GM23338 (cell line): ENCODE measurements around the gene COPS2. TPM values are rescaled to one million over a fixed set of nuclear protein-coding genes. Genes with fewer than 3 reads are reported as not detected.

Source experiments
- ATAC-seq: fragments of 200-7000 bp; cut with Tn5 transposase; 3 replicates; pipeline ENCODE4 v1.9.1; 2020
- DNase-seq: peaks from one replicate; pipeline ENCODE4 v3.0.0-alpha.2; 2015; ENCODE audit warnings: low spot score
- H2AFZ ChIP-seq: fragments of 200-600 bp; sonication (generic); 2 replicates; pipeline ENCODE4 v1.8.0; 2016; ENCODE audit warnings: antibody characterized with exemption, mild to moderate bottlenecking, moderate library complexity
- H3F3A ChIP-seq: fragments of 200-600 bp; sonication (generic); replicated peaks from 2 replicates; pipeline ENCODE4 v1.8.0; 2017; ENCODE audit warnings: antibody characterized with exemption, mixed run types, low read depth
- H3K27ac ChIP-seq: fragments of 200-600 bp; sonication (generic); 2 replicates; pipeline ENCODE4 v1.6.1; 2016; ENCODE audit warnings: low read depth
- H3K27me3 ChIP-seq: fragments of 200-600 bp; sonication (generic); 2 replicates; pipeline ENCODE4 v1.8.0; 2016; ENCODE audit warnings: mild to moderate bottlenecking, mixed run types, moderate library complexity; ENCODE audit not compliant: insufficient read depth
- H3K36me3 ChIP-seq: fragments of 200-600 bp; sonication (generic); 2 replicates; pipeline ENCODE4 v1.8.0; 2016; ENCODE audit warnings: mild to moderate bottlenecking; ENCODE audit not compliant: insufficient read depth
- H3K4me1 ChIP-seq: fragments of 200-600 bp; sonication (generic); 2 replicates; pipeline ENCODE4 v1.8.0; 2016; ENCODE audit warnings: mild to moderate bottlenecking, moderate library complexity; ENCODE audit not compliant: insufficient read depth
- H3K4me2 ChIP-seq: fragments of 200-600 bp; sonication (generic); 2 replicates; pipeline ENCODE4 v1.7.1; 2017; ENCODE audit warnings: mixed run types
- H3K4me3 ChIP-seq: fragments of 200-600 bp; sonication (generic); 2 replicates; pipeline ENCODE4 v1.6.1; 2016; ENCODE audit warnings: mixed run types
- H3K79me2 ChIP-seq: fragments of 200-600 bp; sonication (generic); replicated peaks from 2 replicates; pipeline ENCODE4 v1.8.0; 2017; ENCODE audit warnings: mild to moderate bottlenecking; ENCODE audit not compliant: insufficient read depth
- H3K9me2 ChIP-seq: fragments of 200-600 bp; sonication (generic); 2 replicates; pipeline ENCODE4 v1.8.0; 2017; ENCODE audit not compliant: insufficient read depth
- H4K20me1 ChIP-seq: fragments of 200-600 bp; sonication (generic); replicated peaks from 2 replicates; pipeline ENCODE4 v1.8.0; 2017; ENCODE audit warnings: mild to moderate bottlenecking; ENCODE audit not compliant: insufficient read depth
- H3K27ac Mint-ChIP-seq: 2 replicates; pipeline ENCODE4 v1.8.0; 2020; ENCODE audit warnings: inconsistent platforms, mild to moderate bottlenecking, moderate library complexity, mixed read lengths
- H3K27me3 Mint-ChIP-seq: 3 replicates; pipeline ENCODE4 v1.8.0; 2022; ENCODE audit warnings: low read depth, mild to moderate bottlenecking, moderate library complexity, mixed read lengths, inconsistent platforms; ENCODE audit not compliant: insufficient read depth, poor library complexity
- H3K36me3 Mint-ChIP-seq: 3 replicates; pipeline ENCODE4 v1.8.0; 2021; ENCODE audit warnings: low read depth, mild to moderate bottlenecking, inconsistent platforms, moderate library complexity, mixed read lengths
- H3K4me1 Mint-ChIP-seq: 3 replicates; pipeline ENCODE4 v1.8.0; 2020; ENCODE audit warnings: mild to moderate bottlenecking, inconsistent platforms, mixed read lengths
- H3K4me3 Mint-ChIP-seq: 3 replicates; pipeline ENCODE4 v1.8.0; 2021; ENCODE audit warnings: moderate library complexity, mild to moderate bottlenecking, inconsistent platforms, mixed read lengths
- H3K9me3 Mint-ChIP-seq: 3 replicates; pipeline ENCODE4 v1.8.0; 2020; ENCODE audit warnings: moderate library complexity, mild to moderate bottlenecking, inconsistent platforms, mixed read lengths
- CREB1 ChIP-seq: fragments of 250-450 bp; sonication (Bioruptor Pico); IDR thresholded peaks from 2 replicates; pipeline ENCODE4 v1.5.0; 2020; ENCODE audit warnings: low read depth, mild to moderate bottlenecking, moderate library complexity
- EZH2phosphoT487 ChIP-seq: fragments of 200-600 bp; sonication (generic); IDR thresholded peaks from one replicate; pipeline ENCODE4 v1.8.1; 2018; ENCODE audit warnings: antibody characterized with exemption; ENCODE audit not compliant: unreplicated experiment
- NANOG ChIP-seq: IDR thresholded peaks from 2 replicates; pipeline ENCODE4 v1.6.1; 2016; ENCODE audit warnings: antibody characterized with exemption, borderline replicate concordance
- STAT1 ChIP-seq: IDR thresholded peaks from one replicate; pipeline ENCODE4 v1.6.1; 2016; ENCODE audit warnings: antibody characterized with exemption; ENCODE audit not compliant: unreplicated experiment
- polyA plus RNA-seq: library from polyadenylated mRNA; unstranded; fragments of >200 nt; fragmentation: Nextera tagmentation; extraction: Ambion mirVana; gene quantifications from 2 replicates; pipeline ENCODE4 v1.2.1, GENCODE V29; 2016
- total RNA-seq: library from RNA; depleted of rRNA; stranded (reverse); fragments of >200 nt; shearing (Covaris generic); gene quantifications from 2 replicates; pipeline ENCODE4 v1.2.3, GENCODE V29; 2014
- TF ChIP-seq, protein P1 (sequence below): fragments of 250-450 bp; sonication (Bioruptor Pico); IDR thresholded peaks from 2 replicates; pipeline ENCODE4 v1.5.0; 2020; ENCODE audit warnings: mild to moderate bottlenecking, moderate library complexity
- TF ChIP-seq, protein P2 (sequence below): IDR thresholded peaks from one replicate; pipeline ENCODE4 v1.6.1; 2018; ENCODE audit warnings: antibody characterized with exemption; ENCODE audit not compliant: unreplicated experiment
- TF ChIP-seq, protein P3 (sequence below): IDR thresholded peaks from 2 replicates; pipeline ENCODE4 v1.6.1; 2016; ENCODE audit warnings: antibody characterized with exemption
- TF ChIP-seq, protein P4 (sequence below), 2 experiments: fragments of 200-600 bp in 1 of 2; sonication (generic) in 1 of 2; conservative IDR thresholded peaks; 2 replicates each; pipeline versions ENCODE4 v1.5.1 to v1.6.1; 2016 to 2017; ENCODE audit warnings: antibody characterized with exemption in 2 of 2, low read depth in 2 of 2, mild to moderate bottlenecking in 2 of 2, moderate library complexity in 1 of 2

Gene COPS2
- total and polyA plus RNA-seq, 2 experiments from 2014 or later, result 38.7 to 67.3 TPM

DNA sequence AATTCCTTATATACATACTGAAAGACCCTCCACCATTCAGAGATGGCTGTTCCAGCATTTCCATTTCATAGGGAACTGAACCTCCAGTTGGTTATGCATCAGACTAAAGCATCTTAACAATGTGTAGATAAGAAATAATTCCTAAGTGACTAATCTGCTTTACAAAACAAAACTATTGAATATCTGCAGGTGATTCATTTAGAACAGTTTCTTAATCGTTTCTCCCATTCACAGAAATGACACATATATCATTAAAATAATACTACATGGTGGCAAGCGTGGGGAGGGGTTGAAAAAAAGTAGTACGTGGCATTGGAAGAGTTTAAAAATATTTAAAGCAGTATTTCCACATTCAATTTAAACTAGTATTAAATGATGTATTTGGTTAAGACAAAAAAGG, 19.5 kb downstream of the COPS2 start (continued):
- TF ChIP-seq, protein P1, sequence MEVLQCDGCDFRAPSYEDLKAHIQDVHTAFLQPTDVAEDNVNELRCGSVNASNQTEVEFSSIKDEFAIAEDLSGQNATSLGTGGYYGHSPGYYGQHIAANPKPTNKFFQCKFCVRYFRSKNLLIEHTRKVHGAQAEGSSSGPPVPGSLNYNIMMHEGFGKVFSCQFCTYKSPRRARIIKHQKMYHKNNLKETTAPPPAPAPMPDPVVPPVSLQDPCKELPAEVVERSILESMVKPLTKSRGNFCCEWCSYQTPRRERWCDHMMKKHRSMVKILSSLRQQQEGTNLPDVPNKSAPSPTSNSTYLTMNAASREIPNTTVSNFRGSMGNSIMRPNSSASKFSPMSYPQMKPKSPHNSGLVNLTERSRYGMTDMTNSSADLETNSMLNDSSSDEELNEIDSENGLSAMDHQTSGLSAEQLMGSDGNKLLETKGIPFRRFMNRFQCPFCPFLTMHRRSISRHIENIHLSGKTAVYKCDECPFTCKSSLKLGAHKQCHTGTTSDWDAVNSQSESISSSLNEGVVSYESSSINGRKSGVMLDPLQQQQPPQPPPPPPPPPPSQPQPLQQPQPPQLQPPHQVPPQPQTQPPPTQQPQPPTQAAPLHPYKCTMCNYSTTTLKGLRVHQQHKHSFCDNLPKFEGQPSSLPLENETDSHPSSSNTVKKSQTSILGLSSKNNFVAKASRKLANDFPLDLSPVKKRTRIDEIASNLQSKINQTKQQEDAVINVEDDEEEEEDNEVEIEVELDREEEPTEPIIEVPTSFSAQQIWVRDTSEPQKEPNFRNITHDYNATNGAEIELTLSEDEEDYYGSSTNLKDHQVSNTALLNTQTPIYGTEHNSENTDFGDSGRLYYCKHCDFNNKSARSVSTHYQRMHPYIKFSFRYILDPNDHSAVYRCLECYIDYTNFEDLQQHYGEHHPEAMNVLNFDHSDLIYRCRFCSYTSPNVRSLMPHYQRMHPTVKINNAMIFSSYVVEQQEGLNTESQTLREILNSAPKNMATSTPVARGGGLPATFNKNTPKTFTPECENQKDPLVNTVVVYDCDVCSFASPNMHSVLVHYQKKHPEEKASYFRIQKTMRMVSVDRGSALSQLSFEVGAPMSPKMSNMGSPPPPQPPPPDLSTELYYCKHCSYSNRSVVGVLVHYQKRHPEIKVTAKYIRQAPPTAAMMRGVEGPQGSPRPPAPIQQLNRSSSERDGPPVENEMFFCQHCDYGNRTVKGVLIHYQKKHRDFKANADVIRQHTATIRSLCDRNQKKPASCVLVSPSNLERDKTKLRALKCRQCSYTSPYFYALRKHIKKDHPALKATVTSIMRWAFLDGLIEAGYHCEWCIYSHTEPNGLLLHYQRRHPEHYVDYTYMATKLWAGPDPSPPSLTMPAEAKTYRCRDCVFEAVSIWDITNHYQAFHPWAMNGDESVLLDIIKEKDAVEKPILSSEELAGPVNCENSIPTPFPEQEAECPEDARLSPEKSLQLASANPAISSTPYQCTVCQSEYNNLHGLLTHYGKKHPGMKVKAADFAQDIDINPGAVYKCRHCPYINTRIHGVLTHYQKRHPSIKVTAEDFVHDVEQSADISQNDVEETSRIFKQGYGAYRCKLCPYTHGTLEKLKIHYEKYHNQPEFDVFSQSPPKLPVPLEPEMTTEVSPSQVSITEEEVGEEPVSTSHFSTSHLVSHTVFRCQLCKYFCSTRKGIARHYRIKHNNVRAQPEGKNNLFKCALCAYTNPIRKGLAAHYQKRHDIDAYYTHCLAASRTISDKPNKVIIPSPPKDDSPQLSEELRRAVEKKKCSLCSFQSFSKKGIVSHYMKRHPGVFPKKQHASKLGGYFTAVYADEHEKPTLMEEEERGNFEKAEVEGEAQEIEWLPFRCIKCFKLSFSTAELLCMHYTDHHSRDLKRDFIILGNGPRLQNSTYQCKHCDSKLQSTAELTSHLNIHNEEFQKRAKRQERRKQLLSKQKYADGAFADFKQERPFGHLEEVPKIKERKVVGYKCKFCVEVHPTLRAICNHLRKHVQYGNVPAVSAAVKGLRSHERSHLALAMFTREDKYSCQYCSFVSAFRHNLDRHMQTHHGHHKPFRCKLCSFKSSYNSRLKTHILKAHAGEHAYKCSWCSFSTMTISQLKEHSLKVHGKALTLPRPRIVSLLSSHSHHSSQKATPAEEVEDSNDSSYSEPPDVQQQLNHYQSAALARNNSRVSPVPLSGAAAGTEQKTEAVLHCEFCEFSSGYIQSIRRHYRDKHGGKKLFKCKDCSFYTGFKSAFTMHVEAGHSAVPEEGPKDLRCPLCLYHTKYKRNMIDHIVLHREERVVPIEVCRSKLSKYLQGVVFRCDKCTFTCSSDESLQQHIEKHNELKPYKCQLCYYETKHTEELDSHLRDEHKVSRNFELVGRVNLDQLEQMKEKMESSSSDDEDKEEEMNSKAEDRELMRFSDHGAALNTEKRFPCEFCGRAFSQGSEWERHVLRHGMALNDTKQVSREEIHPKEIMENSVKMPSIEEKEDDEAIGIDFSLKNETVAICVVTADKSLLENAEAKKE, result no peak
- no peak for TF ChIP-seq NANOG
- TF ChIP-seq, protein P2, sequence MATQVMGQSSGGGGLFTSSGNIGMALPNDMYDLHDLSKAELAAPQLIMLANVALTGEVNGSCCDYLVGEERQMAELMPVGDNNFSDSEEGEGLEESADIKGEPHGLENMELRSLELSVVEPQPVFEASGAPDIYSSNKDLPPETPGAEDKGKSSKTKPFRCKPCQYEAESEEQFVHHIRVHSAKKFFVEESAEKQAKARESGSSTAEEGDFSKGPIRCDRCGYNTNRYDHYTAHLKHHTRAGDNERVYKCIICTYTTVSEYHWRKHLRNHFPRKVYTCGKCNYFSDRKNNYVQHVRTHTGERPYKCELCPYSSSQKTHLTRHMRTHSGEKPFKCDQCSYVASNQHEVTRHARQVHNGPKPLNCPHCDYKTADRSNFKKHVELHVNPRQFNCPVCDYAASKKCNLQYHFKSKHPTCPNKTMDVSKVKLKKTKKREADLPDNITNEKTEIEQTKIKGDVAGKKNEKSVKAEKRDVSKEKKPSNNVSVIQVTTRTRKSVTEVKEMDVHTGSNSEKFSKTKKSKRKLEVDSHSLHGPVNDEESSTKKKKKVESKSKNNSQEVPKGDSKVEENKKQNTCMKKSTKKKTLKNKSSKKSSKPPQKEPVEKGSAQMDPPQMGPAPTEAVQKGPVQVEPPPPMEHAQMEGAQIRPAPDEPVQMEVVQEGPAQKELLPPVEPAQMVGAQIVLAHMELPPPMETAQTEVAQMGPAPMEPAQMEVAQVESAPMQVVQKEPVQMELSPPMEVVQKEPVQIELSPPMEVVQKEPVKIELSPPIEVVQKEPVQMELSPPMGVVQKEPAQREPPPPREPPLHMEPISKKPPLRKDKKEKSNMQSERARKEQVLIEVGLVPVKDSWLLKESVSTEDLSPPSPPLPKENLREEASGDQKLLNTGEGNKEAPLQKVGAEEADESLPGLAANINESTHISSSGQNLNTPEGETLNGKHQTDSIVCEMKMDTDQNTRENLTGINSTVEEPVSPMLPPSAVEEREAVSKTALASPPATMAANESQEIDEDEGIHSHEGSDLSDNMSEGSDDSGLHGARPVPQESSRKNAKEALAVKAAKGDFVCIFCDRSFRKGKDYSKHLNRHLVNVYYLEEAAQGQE, result no peak

DNA sequence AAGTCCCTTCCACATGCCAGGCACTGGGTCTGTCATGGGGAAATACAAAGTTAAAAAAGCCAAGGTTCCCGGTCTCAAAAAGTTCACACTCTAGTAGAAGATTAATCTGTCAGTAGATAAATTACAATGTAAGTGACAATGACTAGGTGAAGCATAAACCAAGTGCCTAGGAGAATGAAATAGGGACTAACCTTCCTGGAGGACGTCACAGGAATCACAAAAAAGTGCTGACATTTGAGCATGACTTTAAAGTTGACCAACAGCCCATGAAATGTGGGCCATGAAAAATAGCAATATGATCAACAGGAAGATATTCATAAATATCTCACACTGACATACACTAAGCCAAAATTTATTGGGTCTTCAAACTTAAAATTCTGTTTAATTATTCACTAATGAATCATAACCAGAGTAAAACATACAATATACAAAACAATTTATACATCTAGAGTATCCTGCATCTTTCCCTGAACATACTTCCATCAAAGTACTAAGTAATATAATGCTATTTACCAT, 20.0 kb downstream of the COPS2 start:
- TF ChIP-seq, protein P3, sequence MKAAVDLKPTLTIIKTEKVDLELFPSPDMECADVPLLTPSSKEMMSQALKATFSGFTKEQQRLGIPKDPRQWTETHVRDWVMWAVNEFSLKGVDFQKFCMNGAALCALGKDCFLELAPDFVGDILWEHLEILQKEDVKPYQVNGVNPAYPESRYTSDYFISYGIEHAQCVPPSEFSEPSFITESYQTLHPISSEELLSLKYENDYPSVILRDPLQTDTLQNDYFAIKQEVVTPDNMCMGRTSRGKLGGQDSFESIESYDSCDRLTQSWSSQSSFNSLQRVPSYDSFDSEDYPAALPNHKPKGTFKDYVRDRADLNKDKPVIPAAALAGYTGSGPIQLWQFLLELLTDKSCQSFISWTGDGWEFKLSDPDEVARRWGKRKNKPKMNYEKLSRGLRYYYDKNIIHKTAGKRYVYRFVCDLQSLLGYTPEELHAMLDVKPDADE, result no peak
- TF ChIP-seq STAT1 (no peak), NANOG (no peak), EZH2phosphoT487 (no peak), CREB1 (CRISPR knock-in tag) (no peak)
- TF ChIP-seq, protein P4, sequence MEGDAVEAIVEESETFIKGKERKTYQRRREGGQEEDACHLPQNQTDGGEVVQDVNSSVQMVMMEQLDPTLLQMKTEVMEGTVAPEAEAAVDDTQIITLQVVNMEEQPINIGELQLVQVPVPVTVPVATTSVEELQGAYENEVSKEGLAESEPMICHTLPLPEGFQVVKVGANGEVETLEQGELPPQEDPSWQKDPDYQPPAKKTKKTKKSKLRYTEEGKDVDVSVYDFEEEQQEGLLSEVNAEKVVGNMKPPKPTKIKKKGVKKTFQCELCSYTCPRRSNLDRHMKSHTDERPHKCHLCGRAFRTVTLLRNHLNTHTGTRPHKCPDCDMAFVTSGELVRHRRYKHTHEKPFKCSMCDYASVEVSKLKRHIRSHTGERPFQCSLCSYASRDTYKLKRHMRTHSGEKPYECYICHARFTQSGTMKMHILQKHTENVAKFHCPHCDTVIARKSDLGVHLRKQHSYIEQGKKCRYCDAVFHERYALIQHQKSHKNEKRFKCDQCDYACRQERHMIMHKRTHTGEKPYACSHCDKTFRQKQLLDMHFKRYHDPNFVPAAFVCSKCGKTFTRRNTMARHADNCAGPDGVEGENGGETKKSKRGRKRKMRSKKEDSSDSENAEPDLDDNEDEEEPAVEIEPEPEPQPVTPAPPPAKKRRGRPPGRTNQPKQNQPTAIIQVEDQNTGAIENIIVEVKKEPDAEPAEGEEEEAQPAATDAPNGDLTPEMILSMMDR (conservative IDR thresholded peaks at IDR 0.05; ENCODE audit: low read depth in 2 of 2), result no peak
- H3K79me2 ChIP-seq, result peaks cover 12% of the 10 kb centered on the region; the same call in 1 of the 2 replicates
- no peaks in the 10 kb centered on the region for H3K27me3 Mint-ChIP-seq
- ATAC-seq (no peak), DNase-seq (no peak)
- H3K36me3 ChIP-seq, result peaks cover 62% of the 10 kb centered on the region
- H3K4me1 Mint-ChIP-seq, result no peaks in the 10 kb centered on the region
- H3K27ac ChIP-seq, result no peak overlapping the region
- no peaks in the 10 kb centered on the region for H3K27me3 ChIP-seq
- no peaks in the 10 kb centered on the region for H3K9me3 Mint-ChIP-seq
- no peak overlapping the region for H3K4me2 ChIP-seq
- no peak overlapping the region for H2AFZ ChIP-seq
- no peaks in the 10 kb centered on the region for H3F3A ChIP-seq
- H3K9me2 ChIP-seq, result no peaks in the 10 kb centered on the region
- H3K4me1 ChIP-seq, result no peaks in the 10 kb centered on the region
- H3K4me3 ChIP-seq, result no peak overlapping the region
- peaks cover 51% of the 10 kb centered on the region for H3K36me3 Mint-ChIP-seq
- peaks cover 12% of the 10 kb centered on the region for H4K20me1 ChIP-seq
- H3K27ac Mint-ChIP-seq, result no peak overlapping the region
- H3K4me3 Mint-ChIP-seq, result no peak overlapping the region
